ENCODE measurements around the gene CARS2. TPM values are rescaled to one million over a fixed set of nuclear protein-coding genes. Genes with fewer than 3 reads are reported as not detected.
A peak's percentile ranks its signal among the peaks of the same experiment; 100 is the strongest.

The CARS2 gene
- total and polyA plus RNA-seq, 2 experiments from 2014 or later: 39.0 to 53.5 TPM

- H3K27ac ChIP-seq (ENCODE audit: low read depth): no peak overlapping the region
- no peaks in the 10 kb centered on the region for H3K79me2 ChIP-seq (replicated peaks; ENCODE audit: insufficient read depth)
- H3K9me2 ChIP-seq (ENCODE audit: insufficient read depth): no peaks in the 10 kb centered on the region
- Mint-ChIP-seq H3K4me1 (no peaks in the 10 kb centered on the region), H3K36me3 (ENCODE audit: low read depth) (peaks cover 50% of the 10 kb centered on the region), H3K9me3 (no peaks in the 10 kb centered on the region), H3K27ac (no peak overlapping the region), H3K27me3 (ENCODE audit: insufficient read depth, low read depth, poor library complexity) (peaks cover 4% of the 10 kb centered on the region), H3K4me3 (no peak overlapping the region)
- no peak for DNase-seq (ENCODE audit: low spot score)
- H3K36me3 ChIP-seq (ENCODE audit: insufficient read depth): peaks cover 21% of the 10 kb centered on the region; the same call in 1 of the 2 replicates
- TF ChIP-seq JUNB (IDR thresholded peaks at IDR 0.05; ENCODE audit: unreplicated experiment) (no peak), ZNF331 (CRISPR knock-in tag; IDR thresholded peaks at IDR 0.05; ENCODE audit: low read depth) (no peak), REST (IDR thresholded peaks at IDR 0.05; ENCODE audit: unreplicated experiment) (no peak)
- H3K4me2 ChIP-seq: no peak overlapping the region
- H2AFZ ChIP-seq: no peak overlapping the region
- H3F3A ChIP-seq (replicated peaks; ENCODE audit: low read depth): no peaks in the 10 kb centered on the region
- no peaks in the 10 kb centered on the region for H3K27me3 ChIP-seq (ENCODE audit: insufficient read depth)
- no peaks in the 10 kb centered on the region for H3K4me1 ChIP-seq (ENCODE audit: insufficient read depth)
- no peak for ATAC-seq
- no peaks in the 10 kb centered on the region; the same call in 1 of the 2 replicates for H4K20me1 ChIP-seq (replicated peaks; ENCODE audit: insufficient read depth)
- no peak overlapping the region for H3K4me3 ChIP-seq
Observed at GRCh38 chr13:110681868-110682550, 23.9 kb downstream of the CARS2 start.

GRCh38 chr13:110680852-110681251, 25.1 kb downstream of the CARS2 start:
- H3K4me1 ChIP-seq (ENCODE audit: insufficient read depth): no peaks in the 10 kb centered on the region
- Mint-ChIP-seq H3K4me1 (no peaks in the 10 kb centered on the region), H3K36me3 (ENCODE audit: low read depth) (peaks cover 56% of the 10 kb centered on the region), H3K27me3 (ENCODE audit: insufficient read depth, low read depth, poor library complexity) (peaks cover 6% of the 10 kb centered on the region), H3K27ac (no peak overlapping the region), H3K4me3 (no peak overlapping the region), H3K9me3 (no peaks in the 10 kb centered on the region)
- DNase-seq (ENCODE audit: low spot score) (peak; percentile 80), ATAC-seq (peak; percentile 91)
- H3F3A ChIP-seq (replicated peaks; ENCODE audit: low read depth): no peaks in the 10 kb centered on the region
- H3K36me3 ChIP-seq (ENCODE audit: insufficient read depth): peaks cover 13% of the 10 kb centered on the region; the same call in 1 of the 2 replicates
- no peak overlapping the region for H3K4me2 ChIP-seq
- no peaks in the 10 kb centered on the region; the same call in 1 of the 2 replicates for H4K20me1 ChIP-seq (replicated peaks; ENCODE audit: insufficient read depth)
- TF ChIP-seq ZNF114 (CRISPR knock-in tag; IDR thresholded peaks at IDR 0.05) (no peak), REST (IDR thresholded peaks at IDR 0.05; ENCODE audit: unreplicated experiment) (no peak), CTCF (conservative IDR thresholded peaks at IDR 0.05; ENCODE audit: low read depth in 2 of 2) (peak; percentile 62 to 74)
- H3K4me3 ChIP-seq: no peak overlapping the region
- H3K27ac ChIP-seq (ENCODE audit: low read depth): no peak overlapping the region
- H2AFZ ChIP-seq: no peak overlapping the region
- no peaks in the 10 kb centered on the region for H3K79me2 ChIP-seq (replicated peaks; ENCODE audit: insufficient read depth)
- H3K9me2 ChIP-seq (ENCODE audit: insufficient read depth): no peaks in the 10 kb centered on the region
- no peaks in the 10 kb centered on the region for H3K27me3 ChIP-seq (ENCODE audit: insufficient read depth)

All from GM23338 (cell line).